ENCODE results near the gene SMG1. TPM values are rescaled to one million over a fixed set of nuclear protein-coding genes. Genes with fewer than 3 reads are reported as not detected.

The SMG1 gene
- total RNA-seq, 1 experiment from 2014 or later: 96.4 TPM

GRCh38 chr16:18936727-18937340, 10.6 kb upstream of the SMG1 start:
- Histone ChIP-seq H3K4ac (ENCODE audit: low read depth, low read length) (no peak overlapping the region), H4K5ac (ENCODE audit: insufficient read length, low read depth, low read length) (no peak overlapping the region), H3K4me2 (ENCODE audit: insufficient read depth, insufficient read length, low read length) (no peak overlapping the region), H3K9me3 (ENCODE audit: control insufficient read depth, low read depth, low read length) (no peaks in the 10 kb centered on the region), H3T11ph (ENCODE audit: low read length) (no peak overlapping the region), H2BK5ac (ENCODE audit: insufficient read length, low read length) (no peak overlapping the region), H2BK20ac (ENCODE audit: low read depth, low read length, poor library complexity, severe bottlenecking) (no peak overlapping the region), H3K23me2 (ENCODE audit: insufficient read length, low read depth, low read length, poor library complexity, severe bottlenecking) (no peaks in the 10 kb centered on the region), H2BK120ac (ENCODE audit: low read depth, low read length, poor library complexity, severe bottlenecking) (no peak overlapping the region), H3K79me1 (ENCODE audit: insufficient read depth, low read depth, low read length, poor library complexity, severe bottlenecking) (no peaks in the 10 kb centered on the region), H4K20me1 (ENCODE audit: control insufficient read depth, insufficient read depth, insufficient read length) (no peaks in the 10 kb centered on the region), H2AFZ (ENCODE audit: low read length) (no peak overlapping the region), H3K79me2 (ENCODE audit: insufficient read depth, low read length) (no peaks in the 10 kb centered on the region), H3K14ac (ENCODE audit: insufficient read depth, low read length) (no peak overlapping the region), H4K8ac (replicated peaks; ENCODE audit: insufficient read length, low read depth, low read length) (no peak overlapping the region), H3K27me3 (ENCODE audit: insufficient read depth, low read length) (no peaks in the 10 kb centered on the region), H3K4me1 (ENCODE audit: insufficient read depth, low read length) (no peaks in the 10 kb centered on the region), H2BK15ac (ENCODE audit: low read depth, low read length) (no peak overlapping the region), H3K18ac (ENCODE audit: insufficient read length, low read depth, low read length) (no peak overlapping the region), H2BK12ac (ENCODE audit: insufficient read length, low read depth, low read length) (no peak overlapping the region), H3K27ac (ENCODE audit: insufficient read length, low read depth, low read length) (no peak overlapping the region), H4K91ac (ENCODE audit: insufficient read length, low read depth, low read length) (no peak overlapping the region), H3K9ac (ENCODE audit: extremely low read depth, insufficient read length, low read length) (no peak overlapping the region), H2AK5ac (ENCODE audit: insufficient read length, low read length) (no peak overlapping the region), H3K23ac (ENCODE audit: insufficient read length, low read depth, low read length) (no peak overlapping the region), H3K56ac (ENCODE audit: insufficient read length, low read depth, low read length) (no peak overlapping the region)
- TF ChIP-seq CTCF (conservative IDR thresholded peaks at IDR 0.05): no peak
- WGBS (ENCODE audit: extremely low coverage, insufficient read length, low lambda C conversion rate): no CpG with 5 or more reads among the region's 7 CpGs
- no peak overlapping the region for H3K4me3 Mint-ChIP-seq
- peaks cover 1% of the 10 kb centered on the region for H3K27me3 Mint-ChIP-seq (ENCODE audit: low read depth)
- H3K4me1 Mint-ChIP-seq: peaks cover 7 to 18% of the 10 kb centered on the region in 2 experiments
- H3K27ac Mint-ChIP-seq: no peak overlapping the region
- no peaks in the 10 kb centered on the region for H3K9me3 Mint-ChIP-seq
- no peaks in the 10 kb centered on the region for H3K36me3 Mint-ChIP-seq (ENCODE audit: insufficient read depth in 1 of 3, low read depth in 3 of 3)
- no peak for DNase-seq
